Muscle of leg (tissue), 11 donors: ENCODE measurements around the gene SSR4. TPM values are rescaled to one million over a fixed set of nuclear protein-coding genes. Genes with fewer than 3 reads are reported as not detected.

Experiments
- DNase-seq: peaks from one replicate; pipeline ENCODE4 v3.0.0; 2013
- H3K27ac ChIP-seq: one replicate; pipeline ENCODE4 v1.5.1; 2013; ENCODE audit warnings: mild to moderate bottlenecking, low read length, control low read depth
- H3K27me3 ChIP-seq: one replicate; pipeline ENCODE4 v1.6.1; 2013; ENCODE audit warnings: low read length; ENCODE audit not compliant: control insufficient read depth, insufficient read depth
- H3K36me3 ChIP-seq: one replicate; pipeline ENCODE4 v1.6.1; 2013; ENCODE audit warnings: low read length; ENCODE audit not compliant: control insufficient read depth, insufficient read depth
- H3K4me1 ChIP-seq: one replicate; pipeline ENCODE4 v1.6.1; 2013; ENCODE audit warnings: low read length; ENCODE audit not compliant: control insufficient read depth, insufficient read depth
- H3K4me3 ChIP-seq: one replicate; pipeline ENCODE4 v1.5.1; 2013; ENCODE audit warnings: low read length, control low read depth
- H3K9me3 ChIP-seq: replicated peaks from 2 replicates; pipeline ENCODE4 v1.6.1; 2013; ENCODE audit warnings: low read depth, low read length; ENCODE audit not compliant: control insufficient read depth
- WGBS: methylation state at CpG from one replicate; pipeline ENCODE4 v1.1.5; 2013; ENCODE audit warnings: missing lambda C conversion rate; ENCODE audit not compliant: insufficient coverage; 5-methylcytosine and 5-hydroxymethylcytosine counted together
- polyA plus RNA-seq, 8 donors: library from polyadenylated mRNA; unstranded; fragments of 120-200 nt; gene quantifications; one replicate each; pipeline versions ENCODE4 v1.2.1 to v1.2.3, GENCODE V29; 2013; ENCODE audit warnings: inconsistent platforms in 1 of 8, low replicate concordance in 1 of 8; ENCODE audit not compliant: insufficient read length in 8 of 8, insufficient read depth in 1 of 8
- total RNA-seq: library from RNA; stranded (reverse); fragments of 120-200 nt; gene quantifications from one replicate; pipeline ENCODE4 v1.2.4, GENCODE V29; 2013

Gene SSR4
- total and polyA plus RNA-seq, 9 donors = 95.6 to 188 (median 136) TPM

- 74% methylated on average over 20 of the region's 24 CpGs for WGBS
- H3K4me1 ChIP-seq = peaks cover 50% of the 10 kb centered on the region
- H3K36me3 ChIP-seq = peaks cover 22% of the 10 kb centered on the region
- H3K9me3 ChIP-seq = no peaks in the 10 kb centered on the region
- peak; percentile 40 for DNase-seq
- H3K27me3 ChIP-seq = peaks cover 6% of the 10 kb centered on the region
- peak overlapping the region; percentile 47 for H3K4me3 ChIP-seq
- peak overlapping the region; percentile 73 for H3K27ac ChIP-seq
These were observed 12.9 kb upstream of the SSR4 start for GRCh38 chrX:153781428-153782047.

GRCh38 chrX:153782313-153782712 lies 12.2 kb upstream of the SSR4 start:
- Histone ChIP-seq H3K36me3 (peaks cover 26% of the 10 kb centered on the region), H3K27ac (peak overlapping the region; percentile 73), H3K27me3 (peaks cover 3% of the 10 kb centered on the region), H3K4me3 (peak overlapping the region; percentile 47), H3K9me3 (no peaks in the 10 kb centered on the region), H3K4me1 (peaks cover 57% of the 10 kb centered on the region)
- WGBS = 62% methylated on average over 10 of the region's 11 CpGs
- peak; percentile 70 for DNase-seq

GRCh38 chrX:153782871-153783270 lies 11.6 kb upstream of the SSR4 start:
- no peaks in the 10 kb centered on the region for H3K9me3 ChIP-seq
- H3K27ac ChIP-seq = no peak overlapping the region
- peak overlapping the region; percentile 24 for H3K4me3 ChIP-seq
- DNase-seq = no peak
- peaks cover 26% of the 10 kb centered on the region for H3K36me3 ChIP-seq
- H3K27me3 ChIP-seq = no peaks in the 10 kb centered on the region
- WGBS = 78% methylated on average over 8 of the region's 14 CpGs
- H3K4me1 ChIP-seq = peaks cover 57% of the 10 kb centered on the region

- Histone ChIP-seq H3K36me3 (peaks cover 26% of the 10 kb centered on the region), H3K9me3 (no peaks in the 10 kb centered on the region), H3K27ac (no peak overlapping the region), H3K4me3 (no peak overlapping the region), H3K27me3 (no peaks in the 10 kb centered on the region), H3K4me1 (peaks cover 57% of the 10 kb centered on the region)
- 55% methylated on average over 19 of the region's 24 CpGs for WGBS
- no peak for DNase-seq
These were observed 11.0 kb upstream of the SSR4 start for GRCh38 chrX:153783378-153784013.

GRCh38 chrX:153784325-153784967 lies 10.0 kb upstream of the SSR4 start:
- Histone ChIP-seq H3K4me3 (no peak overlapping the region), H3K9me3 (no peaks in the 10 kb centered on the region), H3K27ac (no peak overlapping the region), H3K4me1 (peaks cover 56% of the 10 kb centered on the region), H3K27me3 (no peaks in the 10 kb centered on the region), H3K36me3 (peaks cover 27% of the 10 kb centered on the region)
- no peak for DNase-seq
- WGBS = 89% methylated on average over 24 of the region's 27 CpGs

GRCh38 chrX:153786669-153787068 lies 7.8 kb upstream of the SSR4 start:
- H3K4me1 ChIP-seq = peaks cover 37% of the 10 kb centered on the region
- H3K36me3 ChIP-seq = peaks cover 36% of the 10 kb centered on the region
- no peak for DNase-seq
- 84% methylated on average over 11 of the region's 15 CpGs for WGBS
- H3K9me3 ChIP-seq = no peaks in the 10 kb centered on the region
- H3K27ac ChIP-seq = no peak overlapping the region
- H3K4me3 ChIP-seq = no peak overlapping the region
- H3K27me3 ChIP-seq = peaks cover 4% of the 10 kb centered on the region

GRCh38 chrX:153789654-153790053 lies 4.8 kb upstream of the SSR4 start:
- 93% methylated on average over 12 of the region's 12 CpGs for WGBS
- peaks cover 4% of the 10 kb centered on the region for H3K27me3 ChIP-seq
- peaks cover 37% of the 10 kb centered on the region for H3K36me3 ChIP-seq
- H3K4me1 ChIP-seq = peaks cover 29% of the 10 kb centered on the region
- H3K4me3 ChIP-seq = no peak overlapping the region
- no peaks in the 10 kb centered on the region for H3K9me3 ChIP-seq
- no peak for DNase-seq
- H3K27ac ChIP-seq = no peak overlapping the region

- Histone ChIP-seq H3K9me3 (no peaks in the 10 kb centered on the region), H3K27ac (no peak overlapping the region), H3K4me3 (no peak overlapping the region), H3K27me3 (peaks cover 4% of the 10 kb centered on the region), H3K4me1 (peaks cover 30% of the 10 kb centered on the region), H3K36me3 (peaks cover 26% of the 10 kb centered on the region)
- no peak for DNase-seq
- WGBS = 84% methylated on average over 15 of the region's 17 CpGs
These were observed 3.2 kb upstream of the SSR4 start for GRCh38 chrX:153791104-153791852.

GRCh38 chrX:153792368-153792767 lies 2.1 kb upstream of the SSR4 start:
- H3K4me1 ChIP-seq = peaks cover 21% of the 10 kb centered on the region
- peaks cover 4% of the 10 kb centered on the region for H3K27me3 ChIP-seq
- H3K27ac ChIP-seq = no peak overlapping the region
- 71% methylated on average over 4 of the region's 6 CpGs for WGBS
- H3K36me3 ChIP-seq = peaks cover 22% of the 10 kb centered on the region
- no peak overlapping the region for H3K4me3 ChIP-seq
- no peaks in the 10 kb centered on the region for H3K9me3 ChIP-seq
- DNase-seq = no peak

GRCh38 chrX:153793291-153793690 lies 1.2 kb upstream of the SSR4 start:
- Histone ChIP-seq H3K9me3 (no peaks in the 10 kb centered on the region), H3K4me1 (peaks cover 21% of the 10 kb centered on the region), H3K4me3 (peak overlapping the region; percentile 79), H3K36me3 (peaks cover 23% of the 10 kb centered on the region), H3K27me3 (peaks cover 4% of the 10 kb centered on the region), H3K27ac (peak overlapping the region; percentile 97)
- peak; percentile 34 for DNase-seq
- 44% methylated on average over 3 of the region's 7 CpGs for WGBS
